Measurements from ENCODE around the gene TMEM131. TPM values are rescaled to one million over a fixed set of nuclear protein-coding genes. Genes with fewer than 3 reads are reported as not detected.

TMEM131 gene
- total RNA-seq, 4 donors from 2014 or later, result 39.0 to 58.5 (median 41.3) TPM

DNA sequence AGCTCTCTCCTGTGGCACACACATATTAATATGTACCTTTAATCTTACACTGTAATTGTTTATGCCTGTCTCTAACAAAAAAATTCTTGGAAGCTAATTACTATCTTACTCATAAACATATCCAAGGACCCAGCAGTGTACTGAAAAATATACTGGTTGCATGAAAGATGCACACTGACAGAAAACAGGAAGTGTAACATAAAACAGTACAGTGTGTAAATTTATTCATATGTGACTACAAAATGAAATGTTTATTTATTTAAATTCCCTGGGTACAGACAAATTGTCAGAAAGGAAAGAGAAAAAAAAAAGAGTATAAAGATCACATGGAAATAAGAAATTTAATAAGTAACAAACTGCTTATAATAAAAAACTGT is 28.5 kb downstream of the TMEM131 start:
- Histone ChIP-seq H3K9me3 (no peaks in the 10 kb centered on the region), H3K36me3 (no peaks in the 10 kb centered on the region), H3K27me3 (no peaks in the 10 kb centered on the region), H3K27ac (no peak overlapping the region), H3K4me3 (no peak overlapping the region), H3K4me1 (peaks cover 0 to 24% (median 4%) of the 10 kb centered on the region in 4 donors)
- TF ChIP-seq, protein P1, sequence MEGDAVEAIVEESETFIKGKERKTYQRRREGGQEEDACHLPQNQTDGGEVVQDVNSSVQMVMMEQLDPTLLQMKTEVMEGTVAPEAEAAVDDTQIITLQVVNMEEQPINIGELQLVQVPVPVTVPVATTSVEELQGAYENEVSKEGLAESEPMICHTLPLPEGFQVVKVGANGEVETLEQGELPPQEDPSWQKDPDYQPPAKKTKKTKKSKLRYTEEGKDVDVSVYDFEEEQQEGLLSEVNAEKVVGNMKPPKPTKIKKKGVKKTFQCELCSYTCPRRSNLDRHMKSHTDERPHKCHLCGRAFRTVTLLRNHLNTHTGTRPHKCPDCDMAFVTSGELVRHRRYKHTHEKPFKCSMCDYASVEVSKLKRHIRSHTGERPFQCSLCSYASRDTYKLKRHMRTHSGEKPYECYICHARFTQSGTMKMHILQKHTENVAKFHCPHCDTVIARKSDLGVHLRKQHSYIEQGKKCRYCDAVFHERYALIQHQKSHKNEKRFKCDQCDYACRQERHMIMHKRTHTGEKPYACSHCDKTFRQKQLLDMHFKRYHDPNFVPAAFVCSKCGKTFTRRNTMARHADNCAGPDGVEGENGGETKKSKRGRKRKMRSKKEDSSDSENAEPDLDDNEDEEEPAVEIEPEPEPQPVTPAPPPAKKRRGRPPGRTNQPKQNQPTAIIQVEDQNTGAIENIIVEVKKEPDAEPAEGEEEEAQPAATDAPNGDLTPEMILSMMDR (IDR thresholded peaks at IDR 0.05), result no peak
- TF ChIP-seq POLR2A (IDR thresholded peaks at IDR 0.05) (no peak), EP300 (IDR thresholded peaks at IDR 0.05) (no peak)
- DNase-seq (ENCODE audit: low spot score in 2 of 2), result no peak

DNA sequence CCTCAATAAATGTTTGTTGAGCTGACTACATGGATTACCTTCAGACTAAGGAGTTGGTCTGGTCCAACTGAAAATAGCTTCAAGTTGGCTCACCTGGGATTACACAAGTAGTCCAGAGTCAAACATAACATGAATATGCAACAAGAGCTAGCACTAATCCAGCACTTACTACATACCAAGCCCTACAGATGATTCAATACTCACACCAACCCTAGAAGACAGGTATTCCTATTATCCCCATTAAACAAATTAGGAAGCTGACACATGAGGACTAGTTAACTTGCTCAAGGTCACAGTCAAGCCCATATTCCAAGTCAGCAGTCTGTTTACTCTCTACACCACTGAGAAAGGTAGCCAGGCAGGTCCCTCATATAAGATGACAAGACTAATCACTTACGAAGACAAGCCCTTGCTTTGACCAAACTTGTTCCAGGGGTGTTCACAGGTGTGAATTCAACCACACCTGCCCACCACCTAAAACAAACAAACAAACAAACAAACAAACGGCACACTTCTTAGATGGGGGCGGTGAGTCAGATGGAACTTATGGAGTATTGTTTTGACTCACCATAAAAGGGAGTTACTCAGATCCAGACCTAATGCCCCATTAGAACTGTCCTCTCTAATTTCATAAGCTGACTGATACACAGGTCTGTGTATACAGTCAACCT is 29.1 kb downstream of the TMEM131 start:
- 71 to 77% methylated on average over 3 of the region's 3 CpGs for WGBS, 2 donors
- H3K4me1 ChIP-seq, result peaks cover 0 to 24% (median 4%) of the 10 kb centered on the region in 4 donors
- H3K27me3 ChIP-seq, result no peaks in the 10 kb centered on the region
- no peak overlapping the region for H3K27ac ChIP-seq
- no peak overlapping the region for H3K4me3 ChIP-seq
- no peak for DNase-seq (ENCODE audit: low spot score in 2 of 2)
- H3K36me3 ChIP-seq, result no peaks in the 10 kb centered on the region
- H3K9me3 ChIP-seq, result no peaks in the 10 kb centered on the region
- no peak for TF ChIP-seq POLR2A (IDR thresholded peaks at IDR 0.05)
- no peak for TF ChIP-seq EP300 (IDR thresholded peaks at IDR 0.05)
- TF ChIP-seq, protein P1 (IDR thresholded peaks at IDR 0.05), result no peak

DNA sequence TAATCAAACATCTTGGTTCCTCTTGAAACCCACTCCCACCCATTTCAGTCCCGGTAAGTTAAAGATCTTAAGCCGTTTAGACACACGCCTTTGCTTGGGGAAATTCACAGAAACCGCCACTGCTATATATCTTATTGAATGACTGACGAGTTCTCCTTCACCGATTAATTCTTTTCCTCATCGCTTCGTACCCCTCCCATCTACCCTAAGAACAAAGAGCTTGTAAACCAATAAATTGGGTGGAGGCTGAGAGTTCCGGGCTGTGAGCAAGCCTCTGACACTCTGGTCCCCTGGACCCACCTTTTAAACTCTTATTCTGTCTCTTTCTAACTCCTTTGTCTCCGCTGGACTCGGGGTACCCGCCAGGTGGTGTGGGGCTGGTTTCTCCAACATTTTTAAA is 30.6 kb downstream of the TMEM131 start:
- Histone ChIP-seq H3K4me3 (no peak overlapping the region), H3K27me3 (no peaks in the 10 kb centered on the region), H3K27ac (no peak overlapping the region), H3K9me3 (no peaks in the 10 kb centered on the region), H3K4me1 (peaks cover 0 to 18% (median 4%) of the 10 kb centered on the region in 4 donors), H3K36me3 (no peaks in the 10 kb centered on the region)
- no peak for DNase-seq (ENCODE audit: low spot score in 2 of 2)
- TF ChIP-seq POLR2A (IDR thresholded peaks at IDR 0.05) (no peak), EP300 (IDR thresholded peaks at IDR 0.05) (no peak)
- TF ChIP-seq, protein P1 (IDR thresholded peaks at IDR 0.05), result no peak
- WGBS, 2 donors, result 74 to 75% methylated on average over 12 of the region's 12 CpGs

DNA sequence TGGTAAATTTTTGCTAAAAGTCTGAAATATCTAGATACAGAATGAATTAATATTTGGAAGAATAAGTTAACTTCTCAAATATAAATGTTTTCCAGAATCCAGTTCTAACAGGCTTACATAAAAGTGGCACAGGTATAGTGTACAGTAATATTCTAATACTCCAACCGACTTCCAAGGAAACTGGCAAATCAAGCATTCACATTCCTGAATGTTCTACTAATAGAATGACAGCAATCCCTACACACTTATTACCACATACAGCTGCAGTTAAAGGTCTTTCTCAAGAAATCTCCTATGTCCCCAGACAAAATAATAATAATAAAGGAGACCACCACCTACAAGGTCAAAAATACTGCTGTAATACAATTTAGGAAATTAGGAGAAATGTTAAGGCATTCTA is 31.9 kb downstream of the TMEM131 start:
- TF ChIP-seq, protein P1 (IDR thresholded peaks at IDR 0.05), result no peak
- TF ChIP-seq POLR2A (IDR thresholded peaks at IDR 0.05) (no peak), EP300 (IDR thresholded peaks at IDR 0.05) (no peak)
- peaks cover 0 to 9% (median 4%) of the 10 kb centered on the region in 4 donors for H3K4me1 ChIP-seq
- DNase-seq (ENCODE audit: low spot score in 2 of 2), result no peak
- H3K36me3 ChIP-seq, result no peaks in the 10 kb centered on the region
- H3K27ac ChIP-seq, result no peak overlapping the region
- no peak overlapping the region for H3K4me3 ChIP-seq
- H3K27me3 ChIP-seq, result no peaks in the 10 kb centered on the region
- H3K9me3 ChIP-seq, result no peaks in the 10 kb centered on the region
- WGBS, 2 donors, result 52 to 86% methylated on average over 1 of the region's 1 CpG

DNA sequence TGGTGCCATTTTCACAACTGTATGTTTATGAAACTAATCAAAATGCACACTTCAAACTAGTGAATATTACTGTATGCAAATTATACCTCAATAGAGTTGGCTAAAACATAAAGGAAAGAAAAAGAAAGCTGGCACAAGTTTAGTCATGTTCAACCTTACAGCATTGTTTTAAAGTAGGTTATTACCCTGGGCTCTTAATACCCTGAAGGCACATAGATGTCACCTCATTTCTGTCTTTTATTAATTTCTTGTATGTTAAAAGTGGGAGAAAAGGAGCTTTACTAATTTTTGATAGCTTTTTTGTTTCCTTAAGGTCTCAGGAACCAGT is 32.7 kb downstream of the TMEM131 start:
- Histone ChIP-seq H3K27ac (no peak overlapping the region), H3K9me3 (no peaks in the 10 kb centered on the region), H3K4me3 (no peak overlapping the region), H3K4me1 (peaks cover 0 to 10% (median 4%) of the 10 kb centered on the region in 4 donors), H3K36me3 (no peaks in the 10 kb centered on the region), H3K27me3 (no peaks in the 10 kb centered on the region)
- no peak for DNase-seq (ENCODE audit: low spot score in 2 of 2)
- TF ChIP-seq POLR2A (IDR thresholded peaks at IDR 0.05) (no peak), EP300 (IDR thresholded peaks at IDR 0.05) (no peak)
- TF ChIP-seq, protein P1 (IDR thresholded peaks at IDR 0.05), result no peak
